KG1 (cell line): ENCODE measurements around the gene ANKH.
A peak's percentile ranks its signal among the peaks of the same experiment; 100 is the strongest.
"Not testable (repeated sequence)": the region's sequence is repeated elsewhere in the genome, so short reads cannot be mapped to it uniquely, and the experiment has no call there.

Source experiments
- DNase-seq: peaks from one replicate; lab custom pipeline; 2025; lab: John Stamatoyannopoulos, UW

Gene ANKH

GRCh38 chr5:14882658-14883580 is 11.3 kb upstream of the ANKH start:
- DNase-seq: no peak

- no peak for DNase-seq
These were observed 10.2 kb upstream of the ANKH start for GRCh38 chr5:14881826-14882225.

GRCh38 chr5:14880688-14881087 is 9.1 kb upstream of the ANKH start:
- DNase-seq: no peak

- peak; percentile 4 for DNase-seq
These were observed 8.5 kb upstream of the ANKH start for GRCh38 chr5:14879937-14880589.

- DNase-seq: no peak
These were observed 7.8 kb upstream of the ANKH start for GRCh38 chr5:14879393-14879792.

- DNase-seq: not testable (repeated sequence)
These were observed 6.6 kb upstream of the ANKH start for GRCh38 chr5:14878192-14878591.

- no peak for DNase-seq
These were observed 4.5 kb upstream of the ANKH start for GRCh38 chr5:14876095-14876494.

- DNase-seq: no peak
These were observed 2.2 kb upstream of the ANKH start for GRCh38 chr5:14873790-14874189.

- DNase-seq: no peak
These were observed 1.5 kb upstream of the ANKH start for GRCh38 chr5:14873093-14873492.

- peak; percentile 30 for DNase-seq
These were observed 752 bp upstream of the ANKH start for GRCh38 chr5:14872070-14872989.

- no peak for DNase-seq
These were observed 1.0 kb downstream of the ANKH start for GRCh38 chr5:14870337-14871213.

GRCh38 chr5:14869668-14870164 is 1.9 kb downstream of the ANKH start:
- no peak for DNase-seq

GRCh38 chr5:14869233-14869632 is 2.3 kb downstream of the ANKH start:
- DNase-seq: no peak

- no peak for DNase-seq
These were observed 2.8 kb downstream of the ANKH start for GRCh38 chr5:14868771-14869170.

GRCh38 chr5:14864181-14864812 is 7.3 kb downstream of the ANKH start:
- DNase-seq: no peak

GRCh38 chr5:14863105-14863504 is 8.5 kb downstream of the ANKH start:
- no peak for DNase-seq

- no peak for DNase-seq
These were observed 10.3 kb downstream of the ANKH start for GRCh38 chr5:14861123-14861765.

GRCh38 chr5:14859980-14860379 is 11.6 kb downstream of the ANKH start:
- DNase-seq: no peak

GRCh38 chr5:14859150-14859549 is 12.4 kb downstream of the ANKH start:
- DNase-seq: no peak

- DNase-seq: no peak
These were observed 16.2 kb downstream of the ANKH start for GRCh38 chr5:14855366-14855765.
